Myocyte (in vitro differentiated cells): ENCODE measurements around the gene RPS6KA2. TPM values are rescaled to one million over a fixed set of nuclear protein-coding genes. Genes with fewer than 3 reads are reported as not detected.
A peak's percentile ranks its signal among the peaks of the same experiment; 100 is the strongest.

ENCODE experiments used
- DNase-seq: peaks from one replicate; pipeline ENCODE4 v3.0.0-alpha.2; 2012; ENCODE audit warnings: low read depth
- total RNA-seq: library from RNA; depleted of rRNA; stranded (reverse); fragments of >200 nt; gene quantifications from 2 replicates; pipeline ENCODE4 v1.2.3, GENCODE V29; 2014

The RPS6KA2 gene
- total RNA-seq, 1 donor from 2014 or later, result 14.9 TPM

DNA sequence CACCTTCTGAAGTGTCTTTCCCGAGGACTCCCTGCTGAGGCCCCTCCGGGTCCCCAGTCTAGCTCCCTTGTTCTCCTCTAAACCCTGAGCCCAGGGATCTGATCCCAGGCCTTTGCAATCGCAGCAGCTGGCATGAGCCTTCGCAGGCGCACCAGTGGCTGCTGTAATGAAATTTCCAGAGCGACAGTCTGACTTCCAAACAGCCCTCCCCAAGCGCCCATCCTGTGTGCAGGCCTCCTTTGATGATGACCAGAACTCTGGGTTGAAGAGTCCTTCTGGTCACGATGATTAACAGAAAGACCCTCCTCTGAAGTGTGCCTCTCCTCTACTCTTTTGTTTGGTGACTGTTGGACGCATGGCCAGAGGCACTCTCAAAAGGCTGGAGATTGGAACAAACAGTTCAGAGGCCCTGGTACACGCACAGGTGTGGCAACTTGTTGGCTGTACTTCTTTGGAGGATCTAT, 155.2 kb downstream of the RPS6KA2 start:
- no peak for DNase-seq

DNA sequence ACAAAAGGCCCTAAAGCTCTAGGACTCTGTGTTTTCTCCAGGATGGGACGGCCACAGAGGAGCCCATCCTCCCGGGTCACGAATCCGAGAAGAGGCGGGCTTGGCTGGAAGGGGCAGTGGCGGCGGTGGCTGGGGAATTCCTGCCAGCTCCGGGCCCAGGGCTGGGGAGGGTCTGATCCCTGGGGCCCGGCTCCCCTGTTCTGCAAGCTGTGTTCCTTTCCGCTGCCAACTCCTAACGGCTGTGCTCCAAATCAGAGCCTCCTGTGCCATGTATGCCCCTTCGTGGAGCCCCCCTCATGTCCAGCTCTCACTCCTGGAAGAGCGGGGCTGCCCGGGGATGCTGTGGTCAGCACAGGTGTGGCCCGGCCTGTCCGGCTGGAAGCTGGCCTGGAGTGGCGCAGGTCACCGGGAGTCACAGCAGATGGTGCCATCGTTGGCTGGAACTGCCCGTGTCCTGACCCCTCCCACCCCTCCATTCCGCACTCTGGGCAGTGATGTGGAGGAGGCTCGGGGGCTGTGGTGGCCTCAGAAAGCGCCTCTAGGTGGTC, 156.1 kb downstream of the RPS6KA2 start:
- no peak for DNase-seq

DNA sequence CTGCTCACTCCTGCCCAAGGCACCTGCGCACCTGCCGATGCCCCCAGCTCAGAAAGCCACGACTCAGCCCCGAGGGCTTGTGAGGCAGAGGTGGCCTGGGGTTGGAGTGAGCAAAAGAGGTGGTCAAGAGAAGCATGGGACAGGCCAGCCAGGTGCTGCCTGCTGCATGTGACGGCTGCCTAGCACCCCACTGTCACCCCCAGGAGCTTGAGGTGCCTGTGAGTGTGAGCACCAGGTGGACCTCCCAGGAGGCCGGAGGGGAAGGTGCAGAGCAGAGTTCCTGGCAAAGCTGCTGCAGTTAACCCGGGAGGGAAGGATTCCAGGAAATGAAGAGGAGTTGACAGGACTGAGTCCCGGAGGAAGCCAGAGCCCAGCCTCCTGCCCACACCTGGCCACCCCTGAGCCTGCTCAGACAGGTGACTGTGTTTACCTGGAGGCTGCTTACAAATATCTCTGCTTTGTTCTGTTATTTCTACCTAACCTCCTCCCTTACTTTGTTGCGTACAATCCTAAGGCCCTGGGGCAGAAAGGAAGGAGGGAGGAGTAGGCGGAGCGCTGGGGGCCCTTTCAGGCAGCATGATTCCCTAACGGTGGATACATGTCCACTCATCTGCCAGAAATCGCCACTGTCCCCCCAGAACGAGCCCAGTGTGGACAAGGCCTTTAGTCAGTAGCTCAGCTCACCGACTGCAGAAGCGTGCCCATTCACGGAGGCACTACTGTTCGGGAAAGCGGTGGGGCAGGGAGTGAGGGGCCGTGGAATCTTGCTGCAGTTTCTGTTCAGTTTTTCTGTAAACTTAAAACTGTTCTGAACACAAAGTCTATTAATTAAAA, 156.8 kb downstream of the RPS6KA2 start:
- DNase-seq, result no peak

DNA sequence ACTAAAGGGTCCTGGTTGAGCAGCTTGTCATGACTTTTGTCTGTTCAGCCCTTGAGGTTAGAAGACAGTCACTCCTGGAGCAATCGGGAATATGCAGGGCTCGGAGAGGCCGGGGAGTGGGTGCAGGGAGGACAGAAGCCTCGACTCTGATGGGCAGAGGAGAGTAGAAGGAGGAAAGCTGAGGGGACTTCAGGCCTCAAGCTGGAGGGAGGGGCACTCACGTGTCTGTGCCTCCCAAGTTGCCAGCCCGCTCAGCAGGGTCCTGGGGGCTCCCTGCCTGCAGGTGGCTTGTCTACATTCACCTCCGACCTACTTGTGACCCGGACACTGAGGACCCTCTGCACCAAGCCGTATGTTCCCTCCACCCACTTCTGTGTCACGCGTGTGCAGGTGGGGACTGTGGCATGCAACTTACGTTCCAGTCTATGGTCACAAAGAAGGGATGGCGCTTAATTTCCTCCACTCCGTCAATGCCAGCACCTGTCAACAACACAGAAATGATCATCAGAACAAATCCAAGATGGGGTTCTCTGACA, 157.6 kb downstream of the RPS6KA2 start:
- DNase-seq, result no peak

DNA sequence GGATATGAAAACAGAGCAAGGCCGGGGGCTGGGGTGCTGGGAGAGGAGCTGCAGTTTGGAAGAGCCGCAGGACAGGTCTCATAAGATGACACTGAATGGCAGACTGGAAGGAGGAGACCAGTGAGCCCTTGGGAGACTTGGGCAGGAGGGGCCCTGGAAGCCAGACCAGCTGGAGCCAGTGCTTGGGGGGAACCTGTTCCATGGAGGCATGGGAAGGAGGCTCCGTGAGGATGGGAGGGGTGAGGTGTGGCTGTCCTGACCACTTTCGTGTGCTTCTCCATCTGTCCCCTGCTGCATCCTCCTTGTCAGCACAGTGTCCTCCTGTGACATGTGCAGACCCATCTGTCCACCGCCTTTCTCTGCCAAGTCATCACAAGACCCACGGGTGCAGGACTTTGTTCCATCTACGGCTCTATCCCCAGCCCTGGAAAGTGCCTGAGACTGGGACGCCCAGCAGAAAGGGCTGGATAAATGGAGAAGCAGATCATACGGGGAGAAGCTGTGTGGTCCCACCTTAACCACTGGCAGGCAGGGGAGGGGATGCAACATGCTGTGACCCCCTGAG, 159.5 kb downstream of the RPS6KA2 start:
- no peak for DNase-seq

DNA sequence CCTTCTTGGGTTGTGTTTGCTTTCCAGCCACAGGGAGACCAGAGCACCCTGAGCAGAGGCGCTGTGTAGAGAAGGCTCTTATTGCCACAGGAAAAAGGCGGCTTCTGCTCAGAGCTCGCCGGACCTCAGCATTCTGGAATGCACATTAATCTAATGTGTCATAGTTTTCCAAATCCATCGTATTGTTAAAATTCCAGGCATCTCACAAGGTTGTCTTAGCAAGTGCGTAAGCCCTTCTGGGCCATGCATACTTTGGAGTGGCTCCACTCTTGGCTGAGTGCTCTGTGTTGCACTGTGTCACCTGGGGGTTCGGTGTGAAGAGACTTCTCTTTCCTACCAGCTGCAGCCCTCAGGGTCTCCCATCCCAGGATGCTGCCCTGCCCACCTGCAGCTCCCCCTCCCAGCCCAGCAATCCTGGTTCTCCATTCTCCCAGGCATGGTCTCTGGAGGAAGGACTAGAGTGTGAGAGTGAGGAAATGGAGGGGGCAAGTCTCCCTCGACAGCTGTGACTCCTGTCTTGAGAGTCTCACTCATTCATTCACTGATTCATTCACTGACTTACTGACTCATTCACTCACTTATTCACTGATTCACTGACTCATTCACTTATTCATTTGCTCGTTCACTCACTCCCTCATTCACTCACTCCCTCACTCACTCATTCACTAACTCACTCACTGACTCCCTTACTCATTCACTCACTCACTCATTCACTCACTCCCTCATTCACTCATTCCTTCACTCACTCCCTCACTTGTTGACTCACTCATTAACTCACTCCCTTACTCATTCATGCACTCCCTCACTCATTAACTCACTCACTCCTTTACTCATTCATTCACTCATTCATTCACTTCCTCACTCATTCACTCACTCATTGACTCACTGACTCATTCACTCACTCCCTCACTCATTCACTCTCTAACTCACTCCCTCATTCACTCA, 160.6 kb downstream of the RPS6KA2 start:
- DNase-seq, result peak; percentile 6

DNA sequence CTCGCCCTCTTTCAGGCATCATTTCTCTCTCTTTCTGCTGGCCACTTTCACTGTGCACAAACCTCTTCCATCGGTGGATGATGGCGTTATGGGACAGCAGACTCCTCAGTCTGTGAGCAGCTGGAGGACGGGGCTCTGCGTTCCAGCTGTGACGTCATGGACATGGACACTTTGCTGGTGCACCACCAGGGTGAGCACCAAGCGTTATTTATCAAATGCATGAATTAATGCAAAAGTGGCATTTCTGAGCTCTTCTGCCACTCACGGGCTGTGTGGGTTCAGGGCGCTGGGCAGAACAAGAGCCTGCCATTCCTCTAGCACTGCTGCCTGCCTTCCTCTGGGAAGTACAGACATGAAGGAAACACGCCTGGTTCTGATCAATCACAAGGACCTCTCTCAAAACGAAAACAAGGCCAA, 161.4 kb downstream of the RPS6KA2 start:
- DNase-seq, result no peak

DNA sequence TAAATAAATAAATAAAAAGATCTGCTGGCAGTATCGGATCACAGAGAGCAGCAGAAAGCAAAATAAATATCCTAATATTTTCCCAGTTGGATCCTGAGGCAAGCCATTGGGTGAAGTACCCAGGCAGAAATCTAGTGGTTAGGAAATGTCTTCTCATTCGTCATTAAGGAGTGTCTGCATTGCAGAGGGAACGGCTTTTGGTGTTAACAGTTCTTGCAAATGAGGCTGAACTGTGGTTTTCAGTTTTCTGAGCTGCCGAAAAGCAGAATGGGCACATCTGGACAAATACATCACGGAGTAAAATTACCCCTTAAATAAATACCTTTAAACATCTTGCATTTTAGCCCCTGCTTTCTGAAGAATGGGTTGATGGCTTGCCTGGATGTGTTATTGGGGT, 162.1 kb downstream of the RPS6KA2 start:
- DNase-seq, result no peak

DNA sequence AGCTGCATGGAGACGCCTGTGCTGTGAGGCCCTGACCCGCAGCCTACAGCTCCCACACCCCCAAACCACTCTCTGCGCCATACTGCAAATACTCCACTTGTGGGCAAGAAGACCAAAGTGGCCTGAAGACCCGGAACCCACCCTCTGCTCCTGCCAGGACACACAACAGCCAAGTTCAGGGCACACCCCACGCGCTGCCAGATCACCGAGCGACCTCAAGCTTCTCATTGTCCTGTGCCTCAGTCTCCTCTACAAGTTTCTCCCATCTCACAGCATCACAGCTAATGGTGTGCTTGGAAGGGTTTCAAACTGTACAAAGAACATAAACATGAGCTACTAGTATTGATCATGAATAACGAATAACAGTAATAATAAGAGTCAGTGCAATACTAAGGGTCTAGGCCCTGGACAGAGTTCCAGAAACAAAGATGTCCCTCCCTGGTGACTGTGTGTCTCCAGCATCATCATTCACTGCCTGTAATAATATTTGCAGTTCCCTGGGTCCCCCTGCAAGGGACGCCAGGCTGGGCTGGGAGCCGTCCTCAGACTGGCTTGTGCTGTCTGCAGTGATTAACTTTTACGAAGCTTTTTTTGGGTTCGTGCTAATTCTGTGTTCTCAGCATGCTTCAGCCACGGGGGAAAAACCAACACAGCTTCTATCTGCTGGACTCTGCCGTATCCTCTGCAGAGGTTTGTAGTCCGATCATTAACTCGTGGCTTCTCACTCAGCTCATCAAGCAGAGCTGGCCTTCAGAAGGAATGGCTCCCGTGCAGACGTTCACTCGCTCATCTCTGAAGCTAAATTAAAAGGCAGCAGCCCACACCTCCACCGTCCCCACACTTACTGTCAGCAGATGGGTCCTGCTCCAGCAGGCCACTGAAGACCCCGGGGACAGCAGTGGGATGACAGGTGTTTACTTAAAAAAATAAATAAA, 162.7 kb downstream of the RPS6KA2 start:
- no peak for DNase-seq

DNA sequence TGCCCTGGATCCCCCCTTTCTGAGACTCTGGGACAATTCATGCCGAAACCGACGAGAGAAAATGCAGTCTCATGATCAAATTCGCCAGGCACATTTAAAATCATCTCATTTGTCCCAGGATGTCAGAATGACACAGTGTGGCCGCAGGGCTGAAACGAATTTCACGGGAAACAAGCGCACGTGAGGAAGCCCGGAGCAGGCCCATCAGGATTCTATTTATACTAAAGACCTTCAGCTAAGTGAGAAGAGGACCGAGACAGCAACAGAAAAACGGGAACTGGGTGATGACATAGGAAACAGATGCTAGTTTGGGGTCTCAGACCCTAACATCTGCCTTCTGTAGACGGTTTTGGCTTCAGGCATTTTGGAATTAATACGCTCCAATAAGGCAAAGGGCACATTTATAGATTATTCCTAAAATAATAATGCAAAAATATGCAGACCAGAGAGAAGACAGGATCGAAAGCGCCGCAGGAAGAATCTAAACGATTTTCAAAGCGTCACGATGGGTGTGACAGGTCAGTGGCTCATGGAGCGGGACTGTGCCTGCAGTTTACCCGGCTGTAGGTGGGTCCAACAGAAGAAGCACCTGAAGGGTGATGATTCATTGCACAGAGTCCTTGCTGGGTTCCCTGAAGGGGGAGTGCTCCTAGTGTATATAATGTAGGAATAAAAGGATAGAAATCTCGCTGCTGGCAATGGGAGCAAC, 163.5 kb downstream of the RPS6KA2 start:
- DNase-seq, result no peak

DNA sequence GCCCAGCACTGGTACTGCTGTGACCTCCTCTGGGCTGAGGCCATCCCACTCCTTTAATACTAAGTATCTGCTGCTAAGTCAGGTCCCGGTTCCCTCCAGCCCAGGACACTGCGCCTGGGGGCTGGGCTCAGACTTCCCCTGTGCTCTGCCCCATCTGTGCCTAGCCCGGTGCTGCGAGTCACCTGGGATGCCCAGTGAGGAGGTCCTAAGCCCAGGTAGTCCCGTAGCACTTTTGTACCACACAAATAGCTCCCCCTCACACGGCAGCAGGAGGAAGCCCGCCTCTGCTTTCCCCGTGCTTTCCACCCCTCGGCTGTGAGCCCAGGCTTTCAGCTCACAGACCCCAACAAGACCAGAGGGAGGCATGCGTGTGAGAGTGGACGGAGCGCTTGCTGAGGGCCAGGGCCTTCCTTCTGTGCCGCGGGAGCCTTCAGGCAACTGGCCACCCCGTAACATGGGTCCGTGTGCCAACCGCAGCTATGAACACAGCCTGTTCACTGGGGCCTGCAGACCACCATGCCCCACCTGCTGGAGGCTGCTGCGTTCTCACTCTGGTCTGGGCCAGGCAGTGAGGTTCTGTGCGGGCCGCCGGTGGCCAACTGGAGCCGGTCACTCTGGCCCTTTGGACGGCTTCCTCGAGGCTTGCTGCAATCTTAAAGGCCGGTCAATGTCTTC, 164.5 kb downstream of the RPS6KA2 start:
- no peak for DNase-seq

DNA sequence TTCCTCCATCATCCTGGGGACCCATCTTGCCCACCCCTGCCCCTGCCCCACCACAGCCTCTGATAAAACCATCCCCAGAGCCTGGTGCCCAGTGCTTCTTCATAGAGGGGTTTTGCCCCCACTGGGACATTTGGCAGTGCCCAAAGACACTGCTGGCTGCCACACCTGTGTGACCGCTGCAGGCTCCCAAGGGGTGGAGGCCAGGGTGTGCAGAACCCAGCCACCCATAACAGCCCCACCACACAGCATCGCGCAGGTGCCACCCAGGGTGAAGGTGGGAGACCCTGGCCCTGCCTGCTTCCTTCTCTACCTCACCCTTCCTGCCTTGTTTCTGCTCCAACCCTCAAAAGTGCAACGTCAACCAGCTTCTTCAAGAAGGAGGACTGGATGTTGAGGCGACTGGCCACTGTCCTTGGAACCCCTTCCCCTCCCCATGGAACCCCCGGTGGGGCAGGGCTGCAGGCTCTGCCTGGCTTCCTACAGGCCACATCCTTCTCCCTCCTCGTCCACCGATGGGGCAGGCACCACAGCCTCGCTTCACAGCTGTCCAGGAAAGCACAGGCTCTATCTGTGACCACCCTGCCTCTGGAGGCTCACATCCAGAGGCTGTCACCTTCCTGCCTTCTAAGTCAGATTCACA, 165.1 kb downstream of the RPS6KA2 start:
- DNase-seq, result no peak

DNA sequence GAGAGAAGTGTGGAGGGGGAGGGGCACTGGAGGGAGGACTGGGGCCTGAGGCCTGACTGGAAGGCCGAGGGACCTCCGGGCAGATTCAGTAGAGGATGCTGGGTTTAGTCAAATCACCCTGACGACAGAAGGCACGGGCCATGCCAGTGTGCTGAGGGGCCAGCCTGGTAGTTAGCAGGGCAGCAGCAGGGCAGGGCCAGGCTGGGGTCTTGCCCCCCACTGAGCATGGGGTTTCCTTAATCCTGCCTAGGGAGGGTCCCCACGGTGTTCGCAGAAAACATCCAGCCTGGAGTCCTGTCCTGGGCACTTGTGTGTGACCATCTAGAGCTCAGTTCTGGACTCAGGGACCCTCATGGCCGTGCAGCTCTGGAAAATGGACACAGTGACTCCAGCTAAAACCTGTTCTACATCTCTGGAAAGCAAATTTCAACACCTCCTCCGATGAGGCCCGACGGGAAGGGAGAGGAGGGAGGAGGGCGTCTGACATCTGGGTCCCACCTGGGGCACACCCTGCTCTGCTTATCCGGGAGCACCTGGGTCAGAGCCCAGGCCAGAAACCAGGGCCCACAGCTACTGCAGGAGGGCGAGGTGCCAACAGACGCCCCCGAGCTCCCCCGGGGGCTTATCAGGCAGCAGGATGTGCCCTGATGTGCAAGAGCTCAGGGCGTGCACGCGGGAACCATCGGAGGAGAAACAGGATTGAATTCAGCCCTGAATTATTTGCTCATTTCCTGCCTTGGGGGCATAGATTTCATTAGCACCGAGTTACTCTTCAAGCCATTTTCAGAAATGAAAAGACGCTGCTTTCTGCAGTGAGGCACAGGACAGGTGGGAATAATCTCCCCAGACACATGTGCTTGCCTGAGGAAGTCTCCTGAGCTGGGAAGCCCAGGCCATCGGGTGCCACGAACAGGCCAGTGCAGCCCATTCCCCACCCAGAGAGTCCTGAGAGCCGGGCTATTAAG, 166.3 kb downstream of the RPS6KA2 start:
- DNase-seq, result no peak

DNA sequence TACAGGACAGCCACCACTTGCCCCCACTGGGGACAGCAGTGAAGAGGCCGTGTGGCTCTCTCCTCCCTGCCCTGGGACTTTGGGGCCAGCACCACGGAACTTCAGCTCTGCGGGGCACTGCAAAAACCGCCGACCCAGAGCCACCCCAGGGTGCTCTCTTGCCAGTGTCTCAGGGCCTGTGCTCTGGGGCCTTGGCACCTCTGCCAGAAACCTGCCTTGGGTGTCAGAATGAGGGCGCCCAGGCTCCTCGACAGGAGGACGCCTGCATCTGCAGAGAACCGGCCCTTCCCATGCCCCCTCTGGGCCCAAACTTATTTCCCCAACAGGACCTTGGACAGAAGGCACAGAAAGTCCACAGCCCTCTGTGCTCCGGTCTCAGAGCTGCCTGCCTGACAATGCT, 167.1 kb downstream of the RPS6KA2 start:
- no peak for DNase-seq

DNA sequence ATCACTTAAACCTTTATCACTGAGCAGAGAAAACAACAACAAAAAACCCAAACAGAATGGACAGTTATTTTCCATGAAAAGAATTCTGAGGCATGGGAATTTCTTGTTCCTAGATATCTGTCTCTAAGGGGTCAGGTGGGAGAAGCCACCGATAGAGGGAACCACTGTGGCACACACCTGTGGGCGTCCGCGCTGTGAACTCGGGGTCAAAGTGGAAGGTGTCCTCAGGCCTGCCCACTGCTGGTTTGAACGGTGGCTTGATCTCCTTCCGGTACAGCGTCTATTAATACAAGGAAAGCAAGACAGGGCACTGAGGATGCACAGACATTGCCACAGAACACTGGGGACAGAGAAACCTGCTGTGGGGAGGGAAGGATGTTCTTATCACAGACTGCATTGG, 167.8 kb downstream of the RPS6KA2 start:
- DNase-seq, result no peak

DNA sequence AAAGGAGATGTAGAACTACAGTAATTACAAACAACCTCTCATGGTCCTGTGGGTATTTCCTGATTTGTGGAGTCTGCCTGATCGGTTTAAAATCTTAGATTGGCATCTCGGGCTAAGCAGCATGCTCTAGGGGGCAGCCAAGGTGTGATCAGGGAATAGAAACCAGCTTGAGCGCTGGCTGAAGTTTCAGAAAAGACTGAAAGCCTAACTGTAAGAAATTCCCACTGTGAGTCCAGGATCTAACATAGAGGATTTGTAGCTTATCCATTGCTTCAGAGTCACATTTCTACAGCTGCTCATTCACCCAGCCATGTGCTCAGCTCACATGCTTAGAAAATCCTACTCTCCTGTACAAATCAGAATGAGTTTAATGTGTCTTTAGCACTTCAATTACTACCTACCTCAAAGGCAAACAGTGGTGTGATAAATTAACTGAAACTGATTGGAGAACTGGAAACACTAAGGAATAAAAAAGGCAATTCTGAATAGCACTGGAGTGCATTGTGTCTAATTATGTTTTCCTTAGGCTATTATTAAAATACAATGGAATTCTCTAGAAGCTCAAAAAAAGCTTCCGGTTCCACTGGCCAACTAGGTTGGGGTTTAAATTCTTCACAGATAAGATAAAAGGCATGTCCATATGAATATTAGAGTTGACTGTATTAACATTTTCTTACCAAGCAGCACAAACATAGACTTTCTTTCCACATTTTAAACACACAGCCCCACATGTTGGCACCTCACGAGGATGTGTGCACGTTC, 170.5 kb downstream of the RPS6KA2 start:
- DNase-seq, result peak; percentile 33
